HEK293 (cell line): ENCODE results near the gene GAL3ST3.

Experiments used
- CTCF ChIA-PET: fragments of 350-600 bp; formaldehyde crosslinking; extraction: SDS; loops from one replicate; lab custom pipeline; 2021; ENCODE audit warnings: antibody characterized with exemption; lab: Yijun Ruan, JAX
- POLR2A ChIA-PET: fragments of 300-600 bp; formaldehyde crosslinking; extraction: SDS; loops from one replicate; lab custom pipeline; 2020; ENCODE audit warnings: antibody characterized with exemption, inconsistent platforms; lab: Yijun Ruan, JAX
- H3K27ac ChIP-seq: fragments of 200-500 bp; sonication (Bioruptor generic); 2 replicates; pipeline ENCODE4 v1.5.1; 2014; ENCODE audit warnings: low read depth, low read length, control low read depth, inconsistent platforms; ENCODE audit errors: extremely low read depth
- H3K36me3 ChIP-seq, 2 experiments: fragments of 200-500 bp in 1 of 2; sonication (Bioruptor generic) in 1 of 2; 1 replicate in 1 of 2; 2 replicates in 1 of 2; pipeline ENCODE4 v1.5.1; 2014 to 2017; ENCODE audit warnings: inconsistent platforms in 2 of 2, low read length in 2 of 2; ENCODE audit not compliant: control insufficient read depth in 2 of 2, insufficient read depth in 1 of 2
- H3K4me1 ChIP-seq: fragments of 200-500 bp; sonication (Bioruptor generic); 2 replicates; pipeline ENCODE4 v1.5.1; 2014; ENCODE audit warnings: mild to moderate bottlenecking, low read length, inconsistent platforms; ENCODE audit not compliant: control insufficient read depth, insufficient read depth
- H3K4me3 ChIP-seq: 2 replicates; pipeline ENCODE4 v1.5.1; 2011; ENCODE audit warnings: low read depth, mild to moderate bottlenecking, control low read depth, low read length, moderate library complexity
- H3K9me3 ChIP-seq: fragments of 200-500 bp; sonication (Bioruptor generic); 2 replicates; pipeline ENCODE4 v1.5.1; 2014; ENCODE audit warnings: low read depth, low read length, inconsistent platforms; ENCODE audit not compliant: control insufficient read depth, insufficient read depth
- BCL11B ChIP-seq: fragments of 450-650 bp; formaldehyde crosslinking; IDR thresholded peaks from 2 replicates; pipeline ENCODE4 v1.5.1; 2016; ENCODE audit warnings: low read depth, missing biosample characterization, missing genetic modification characterization
- FEZF1 ChIP-seq: fragments of 450-650 bp; formaldehyde crosslinking; IDR thresholded peaks from 2 replicates; pipeline ENCODE4 v1.5.1; 2016; ENCODE audit warnings: missing biosample characterization, missing genetic modification characterization
- KLF16 ChIP-seq: fragments of 450-650 bp; formaldehyde crosslinking; IDR thresholded peaks from 2 replicates; pipeline ENCODE4 v1.5.1; 2017; ENCODE audit warnings: missing biosample characterization, missing genetic modification characterization
- PRDM1 ChIP-seq: fragments of 450-650 bp; formaldehyde crosslinking; IDR thresholded peaks from 2 replicates; pipeline ENCODE4; 2016; ENCODE audit warnings: missing biosample characterization, missing genetic modification characterization
- SP3 ChIP-seq: fragments of 450-650 bp; formaldehyde crosslinking; IDR thresholded peaks from 2 replicates; pipeline ENCODE4 v1.5.1; 2016; ENCODE audit warnings: missing biosample characterization, missing genetic modification characterization
- ZBTB20 ChIP-seq: fragments of 450-650 bp; formaldehyde crosslinking; IDR thresholded peaks from 2 replicates; pipeline ENCODE4 v1.5.1; 2016; ENCODE audit warnings: missing biosample characterization, missing genetic modification characterization
- ZFHX2 ChIP-seq: fragments of 450-650 bp; formaldehyde crosslinking; conservative IDR thresholded peaks from 2 replicates; pipeline ENCODE4 v1.5.1; 2016; ENCODE audit warnings: missing biosample characterization, missing genetic modification characterization
- ZFP69B ChIP-seq: fragments of 450-650 bp; formaldehyde crosslinking; IDR thresholded peaks from 2 replicates; pipeline ENCODE4 v1.5.1; 2016; ENCODE audit warnings: missing biosample characterization, missing genetic modification characterization
- ZNF174 ChIP-seq: fragments of 450-650 bp; formaldehyde crosslinking; IDR thresholded peaks from 2 replicates; pipeline ENCODE4 v1.5.0; 2017; ENCODE audit warnings: missing biosample characterization, mild to moderate bottlenecking, missing genetic modification characterization
- ZNF335 ChIP-seq: fragments of 450-650 bp; formaldehyde crosslinking; conservative IDR thresholded peaks from 2 replicates; pipeline ENCODE4 v1.5.1; 2016; ENCODE audit warnings: missing biosample characterization, missing genetic modification characterization
- ZNF433 ChIP-seq: fragments of 450-650 bp; formaldehyde crosslinking; IDR thresholded peaks from 2 replicates; pipeline ENCODE4 v1.5.1; 2016; ENCODE audit warnings: missing biosample characterization, missing genetic modification characterization, low read depth
- ZNF510 ChIP-seq: fragments of 450-650 bp; formaldehyde crosslinking; IDR thresholded peaks from 2 replicates; pipeline ENCODE4 v1.5.1; 2018; ENCODE audit warnings: mild to moderate bottlenecking, missing genetic modification characterization, missing biosample characterization; ENCODE audit not compliant: insufficient replicate concordance
- ZNF558 ChIP-seq: fragments of 450-650 bp; formaldehyde crosslinking; IDR thresholded peaks from 2 replicates; pipeline ENCODE4 v1.5.1; 2016; ENCODE audit warnings: missing biosample characterization, missing genetic modification characterization
- ZNF571 ChIP-seq: fragments of 450-650 bp; formaldehyde crosslinking; IDR thresholded peaks from 2 replicates; pipeline ENCODE4 v1.5.0; 2017; ENCODE audit warnings: missing biosample characterization, missing genetic modification characterization
- ZNF624 ChIP-seq: fragments of 450-650 bp; formaldehyde crosslinking; IDR thresholded peaks from 2 replicates; pipeline ENCODE4 v1.5.1; 2017; ENCODE audit warnings: missing biosample characterization, missing genetic modification characterization
- ZNF654 ChIP-seq: fragments of 450-650 bp; formaldehyde crosslinking; IDR thresholded peaks from 2 replicates; pipeline ENCODE4 v1.5.1; 2016; ENCODE audit warnings: low read depth, missing biosample characterization, missing genetic modification characterization
- ZNF76 ChIP-seq: fragments of 450-650 bp; formaldehyde crosslinking; IDR thresholded peaks from 2 replicates; pipeline ENCODE4; 2016; ENCODE audit warnings: low read depth, missing biosample characterization, missing genetic modification characterization, borderline replicate concordance
- TF ChIP-seq, protein P1 (sequence below): fragments of 450-650 bp; formaldehyde crosslinking; IDR thresholded peaks from 2 replicates; pipeline ENCODE4 v1.5.1; 2016; ENCODE audit warnings: missing biosample characterization, missing genetic modification characterization
- TF ChIP-seq, protein P2 (sequence below): fragments of 450-650 bp; formaldehyde crosslinking; conservative IDR thresholded peaks from 2 replicates; pipeline ENCODE4 v1.5.1; 2016; ENCODE audit warnings: low read depth, missing biosample characterization, missing genetic modification characterization
- TF ChIP-seq, protein P3 (sequence below): fragments of 450-650 bp; formaldehyde crosslinking; IDR thresholded peaks from 2 replicates; pipeline ENCODE4 v1.5.1; 2016; ENCODE audit warnings: missing biosample characterization, missing genetic modification characterization
- TF ChIP-seq, protein P4 (sequence below): fragments of 450-650 bp; formaldehyde crosslinking; IDR thresholded peaks from 2 replicates; pipeline ENCODE4 v1.5.1; 2017; ENCODE audit warnings: missing biosample characterization, mild to moderate bottlenecking, missing genetic modification characterization, moderate library complexity
- TF ChIP-seq, protein P5 (sequence below): fragments of 450-650 bp; formaldehyde crosslinking; IDR thresholded peaks from 2 replicates; pipeline ENCODE4; 2016; ENCODE audit warnings: missing biosample characterization, missing genetic modification characterization

The GAL3ST3 gene

DNA sequence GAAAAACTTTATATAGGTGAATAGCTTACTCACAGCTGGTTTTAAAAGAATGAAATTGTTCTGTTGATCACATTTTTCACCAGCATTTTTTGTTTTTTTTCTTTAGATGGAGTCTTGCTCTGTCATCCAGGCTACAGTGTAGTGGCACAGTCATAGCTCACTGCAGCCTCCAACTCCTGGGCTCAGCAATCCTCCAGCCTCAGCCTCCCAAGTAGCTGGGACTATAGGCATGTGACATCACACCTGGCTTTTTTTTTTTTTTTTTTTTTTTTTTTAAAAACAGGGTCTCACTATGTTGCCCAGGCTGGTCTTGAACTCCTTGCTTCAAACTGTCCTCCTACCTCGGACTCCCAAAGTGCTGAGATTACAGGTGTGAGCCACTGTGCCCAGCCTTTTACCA, 24.7 kb upstream of the GAL3ST3 start:
- H3K27ac ChIP-seq = no peak overlapping the region
- no peak overlapping the region for H3K4me3 ChIP-seq
- H3K9me3 ChIP-seq = no peaks in the 10 kb centered on the region
- POLR2A ChIA-PET = interaction anchor here (1.0 kb wide), 1 partner anchor 21 kb away, joined by 4 read pairs; the partner anchor contains the start of gene SF3B2
- H3K36me3 ChIP-seq = peaks cover 0 to 35% of the 10 kb centered on the region in 2 experiments; a peak in 2 of 3 replicates
- no peak for TF ChIP-seq BCL11B (tag by site-specific recombination)
- TF ChIP-seq ZNF654 (tag by site-specific recombination) = no peak
- TF ChIP-seq, protein P1, sequence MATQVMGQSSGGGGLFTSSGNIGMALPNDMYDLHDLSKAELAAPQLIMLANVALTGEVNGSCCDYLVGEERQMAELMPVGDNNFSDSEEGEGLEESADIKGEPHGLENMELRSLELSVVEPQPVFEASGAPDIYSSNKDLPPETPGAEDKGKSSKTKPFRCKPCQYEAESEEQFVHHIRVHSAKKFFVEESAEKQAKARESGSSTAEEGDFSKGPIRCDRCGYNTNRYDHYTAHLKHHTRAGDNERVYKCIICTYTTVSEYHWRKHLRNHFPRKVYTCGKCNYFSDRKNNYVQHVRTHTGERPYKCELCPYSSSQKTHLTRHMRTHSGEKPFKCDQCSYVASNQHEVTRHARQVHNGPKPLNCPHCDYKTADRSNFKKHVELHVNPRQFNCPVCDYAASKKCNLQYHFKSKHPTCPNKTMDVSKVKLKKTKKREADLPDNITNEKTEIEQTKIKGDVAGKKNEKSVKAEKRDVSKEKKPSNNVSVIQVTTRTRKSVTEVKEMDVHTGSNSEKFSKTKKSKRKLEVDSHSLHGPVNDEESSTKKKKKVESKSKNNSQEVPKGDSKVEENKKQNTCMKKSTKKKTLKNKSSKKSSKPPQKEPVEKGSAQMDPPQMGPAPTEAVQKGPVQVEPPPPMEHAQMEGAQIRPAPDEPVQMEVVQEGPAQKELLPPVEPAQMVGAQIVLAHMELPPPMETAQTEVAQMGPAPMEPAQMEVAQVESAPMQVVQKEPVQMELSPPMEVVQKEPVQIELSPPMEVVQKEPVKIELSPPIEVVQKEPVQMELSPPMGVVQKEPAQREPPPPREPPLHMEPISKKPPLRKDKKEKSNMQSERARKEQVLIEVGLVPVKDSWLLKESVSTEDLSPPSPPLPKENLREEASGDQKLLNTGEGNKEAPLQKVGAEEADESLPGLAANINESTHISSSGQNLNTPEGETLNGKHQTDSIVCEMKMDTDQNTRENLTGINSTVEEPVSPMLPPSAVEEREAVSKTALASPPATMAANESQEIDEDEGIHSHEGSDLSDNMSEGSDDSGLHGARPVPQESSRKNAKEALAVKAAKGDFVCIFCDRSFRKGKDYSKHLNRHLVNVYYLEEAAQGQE (tag by site-specific recombination) = no peak
- TF ChIP-seq ZFHX2 (tag by site-specific recombination) = no peak
- TF ChIP-seq, protein P2, sequence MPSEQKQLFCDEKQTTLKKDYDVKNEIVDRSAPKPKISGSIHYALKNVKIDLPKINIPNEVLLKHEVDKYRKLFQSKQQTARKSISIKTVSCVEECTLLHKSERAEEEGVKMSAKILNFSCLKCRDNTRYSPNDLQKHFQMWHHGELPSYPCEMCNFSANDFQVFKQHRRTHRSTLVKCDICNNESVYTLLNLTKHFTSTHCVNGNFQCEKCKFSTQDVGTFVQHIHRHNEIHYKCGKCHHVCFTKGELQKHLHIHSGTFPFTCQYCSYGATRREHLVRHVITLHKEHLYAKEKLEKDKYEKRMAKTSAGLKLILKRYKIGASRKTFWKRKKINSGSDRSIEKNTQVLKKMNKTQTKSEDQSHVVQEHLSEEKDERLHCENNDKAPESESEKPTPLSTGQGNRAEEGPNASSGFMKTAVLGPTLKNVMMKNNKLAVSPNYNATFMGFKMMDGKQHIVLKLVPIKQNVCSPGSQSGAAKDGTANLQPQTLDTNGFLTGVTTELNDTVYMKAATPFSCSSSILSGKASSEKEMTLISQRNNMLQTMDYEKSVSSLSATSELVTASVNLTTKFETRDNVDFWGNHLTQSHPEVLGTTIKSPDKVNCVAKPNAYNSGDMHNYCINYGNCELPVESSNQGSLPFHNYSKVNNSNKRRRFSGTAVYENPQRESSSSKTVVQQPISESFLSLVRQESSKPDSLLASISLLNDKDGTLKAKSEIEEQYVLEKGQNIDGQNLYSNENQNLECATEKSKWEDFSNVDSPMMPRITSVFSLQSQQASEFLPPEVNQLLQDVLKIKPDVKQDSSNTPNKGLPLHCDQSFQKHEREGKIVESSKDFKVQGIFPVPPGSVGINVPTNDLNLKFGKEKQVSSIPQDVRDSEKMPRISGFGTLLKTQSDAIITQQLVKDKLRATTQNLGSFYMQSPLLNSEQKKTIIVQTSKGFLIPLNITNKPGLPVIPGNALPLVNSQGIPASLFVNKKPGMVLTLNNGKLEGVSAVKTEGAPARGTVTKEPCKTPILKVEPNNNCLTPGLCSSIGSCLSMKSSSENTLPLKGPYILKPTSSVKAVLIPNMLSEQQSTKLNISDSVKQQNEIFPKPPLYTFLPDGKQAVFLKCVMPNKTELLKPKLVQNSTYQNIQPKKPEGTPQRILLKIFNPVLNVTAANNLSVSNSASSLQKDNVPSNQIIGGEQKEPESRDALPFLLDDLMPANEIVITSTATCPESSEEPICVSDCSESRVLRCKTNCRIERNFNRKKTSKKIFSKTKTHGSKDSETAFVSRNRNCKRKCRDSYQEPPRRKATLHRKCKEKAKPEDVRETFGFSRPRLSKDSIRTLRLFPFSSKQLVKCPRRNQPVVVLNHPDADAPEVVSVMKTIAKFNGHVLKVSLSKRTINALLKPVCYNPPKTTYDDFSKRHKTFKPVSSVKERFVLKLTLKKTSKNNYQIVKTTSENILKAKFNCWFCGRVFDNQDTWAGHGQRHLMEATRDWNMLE (tag by site-specific recombination) = no peak
- TF ChIP-seq ZNF558 (tag by site-specific recombination) = no peak
- TF ChIP-seq ZBTB20 = no peak
- no peak for TF ChIP-seq ZNF174 (tag by site-specific recombination)
- no peak for TF ChIP-seq ZNF335
- no peak for TF ChIP-seq FEZF1 (tag by site-specific recombination)
- CTCF ChIA-PET = interaction anchor here (1.1 kb wide), 2 partner anchors 28 to 62 kb away, joined by 3 read pairs; no protein-coding TSS in a partner anchor
- H3K4me1 ChIP-seq = no peaks in the 10 kb centered on the region; the same call in none of the 2 replicates

DNA sequence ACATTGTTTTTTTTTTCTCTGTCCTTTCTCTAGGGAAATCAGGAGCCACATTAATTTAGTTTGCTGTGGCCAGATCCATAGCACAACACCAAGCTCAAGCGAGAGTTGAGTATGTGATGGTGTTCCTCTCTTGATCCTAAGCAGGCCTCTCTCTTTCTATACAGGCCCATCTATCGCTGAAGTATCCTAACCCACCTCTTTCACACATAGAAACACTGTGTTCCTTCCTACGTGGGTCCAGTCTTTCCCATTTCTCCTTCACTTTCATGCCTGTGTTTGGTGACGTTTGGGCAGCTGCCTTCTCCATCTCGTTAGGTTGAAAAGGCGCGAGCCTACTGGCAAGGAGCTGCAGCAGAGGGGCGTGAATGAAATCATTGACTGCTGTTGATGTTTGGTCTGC, 23.6 kb upstream of the GAL3ST3 start:
- no peak for TF ChIP-seq SP3
- TF ChIP-seq ZNF571 (tag by site-specific recombination) = no peak
- no peak for TF ChIP-seq PRDM1 (tag by site-specific recombination)
- TF ChIP-seq, protein P3, sequence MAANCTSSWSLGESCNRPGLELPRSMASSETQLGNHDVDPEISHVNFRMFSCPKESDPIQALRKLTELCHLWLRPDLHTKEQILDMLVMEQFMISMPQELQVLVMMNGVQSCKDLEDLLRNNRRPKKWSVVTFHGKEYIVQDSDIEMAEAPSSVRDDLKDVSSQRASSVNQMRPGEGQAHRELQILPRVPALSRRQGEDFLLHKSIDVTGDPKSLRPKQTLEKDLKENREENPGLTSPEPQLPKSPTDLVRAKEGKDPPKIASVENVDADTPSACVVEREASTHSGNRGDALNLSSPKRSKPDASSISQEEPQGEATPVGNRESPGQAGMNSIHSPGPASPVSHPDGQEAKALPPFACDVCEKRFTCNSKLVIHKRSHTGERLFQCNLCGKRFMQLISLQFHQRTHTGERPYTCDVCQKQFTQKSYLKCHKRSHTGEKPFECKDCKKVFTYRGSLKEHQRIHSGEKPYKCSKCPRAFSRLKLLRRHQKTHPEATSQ (tag by site-specific recombination) = no peak
- TF ChIP-seq ZFHX2 (tag by site-specific recombination) = no peak
- no peak for TF ChIP-seq ZNF433 (tag by site-specific recombination)
- no peak for TF ChIP-seq FEZF1 (tag by site-specific recombination)
- TF ChIP-seq, protein P4, sequence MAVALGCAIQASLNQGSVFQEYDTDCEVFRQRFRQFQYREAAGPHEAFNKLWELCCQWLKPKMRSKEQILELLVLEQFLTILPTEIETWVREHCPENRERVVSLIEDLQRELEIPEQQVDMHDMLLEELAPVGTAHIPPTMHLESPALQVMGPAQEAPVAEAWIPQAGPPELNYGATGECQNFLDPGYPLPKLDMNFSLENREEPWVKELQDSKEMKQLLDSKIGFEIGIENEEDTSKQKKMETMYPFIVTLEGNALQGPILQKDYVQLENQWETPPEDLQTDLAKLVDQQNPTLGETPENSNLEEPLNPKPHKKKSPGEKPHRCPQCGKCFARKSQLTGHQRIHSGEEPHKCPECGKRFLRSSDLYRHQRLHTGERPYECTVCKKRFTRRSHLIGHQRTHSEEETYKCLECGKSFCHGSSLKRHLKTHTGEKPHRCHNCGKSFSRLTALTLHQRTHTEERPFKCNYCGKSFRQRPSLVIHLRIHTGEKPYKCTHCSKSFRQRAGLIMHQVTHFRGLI (tag by site-specific recombination) = no peak
- no peak for TF ChIP-seq ZNF76 (tag by site-specific recombination)
- no peak for TF ChIP-seq ZNF624 (tag by site-specific recombination)
- TF ChIP-seq ZNF510 = no peak
- no peak for TF ChIP-seq KLF16 (tag by site-specific recombination)
- TF ChIP-seq, protein P5, sequence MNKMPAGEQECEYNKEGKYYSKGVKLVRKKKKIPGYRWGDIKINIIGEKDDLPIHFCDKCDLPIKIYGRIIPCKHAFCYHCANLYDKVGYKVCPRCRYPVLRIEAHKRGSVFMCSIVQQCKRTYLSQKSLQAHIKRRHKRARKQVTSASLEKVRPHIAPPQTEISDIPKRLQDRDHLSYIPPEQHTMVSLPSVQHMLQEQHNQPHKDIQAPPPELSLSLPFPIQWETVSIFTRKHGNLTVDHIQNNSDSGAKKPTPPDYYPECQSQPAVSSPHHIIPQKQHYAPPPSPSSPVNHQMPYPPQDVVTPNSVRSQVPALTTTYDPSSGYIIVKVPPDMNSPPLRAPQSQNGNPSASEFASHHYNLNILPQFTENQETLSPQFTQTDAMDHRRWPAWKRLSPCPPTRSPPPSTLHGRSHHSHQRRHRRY (tag by site-specific recombination) = no peak
- TF ChIP-seq ZFP69B (tag by site-specific recombination) = no peak
- H3K36me3 ChIP-seq = peaks cover 0 to 46% of the 10 kb centered on the region in 2 experiments; a peak in 2 of 3 replicates
- H3K27ac ChIP-seq = no peak overlapping the region
- CTCF ChIA-PET = no interaction called here
- H3K9me3 ChIP-seq = no peaks in the 10 kb centered on the region
- no peaks in the 10 kb centered on the region; the same call in none of the 2 replicates for H3K4me1 ChIP-seq
- no peak overlapping the region for H3K4me3 ChIP-seq
- POLR2A ChIA-PET = no interaction called here
